Fibroblast of peridontal ligament (primary cell): ENCODE data around the gene ADCY1.
A peak's percentile ranks its signal among the peaks of the same experiment; 100 is the strongest.

Experiments used
- DNase-seq: peaks from one replicate; pipeline ENCODE4 v3.0.0-alpha.2; 2010; ENCODE audit errors: extremely low read depth

Gene ADCY1

GRCh38 chr7:45594745-45595535, 20.8 kb downstream of the ADCY1 start:
- DNase-seq, result no peak

GRCh38 chr7:45595809-45596664, 21.9 kb downstream of the ADCY1 start:
- DNase-seq, result no peak

- DNase-seq, result no peak
Measured at GRCh38 chr7:45596665-45597095, 22.5 kb downstream of the ADCY1 start.

- DNase-seq, result no peak
Measured at GRCh38 chr7:45597286-45597984, 23.3 kb downstream of the ADCY1 start.

GRCh38 chr7:45598886-45599520, 24.8 kb downstream of the ADCY1 start:
- no peak for DNase-seq

- DNase-seq, result no peak
Measured at GRCh38 chr7:45599851-45600706, 25.9 kb downstream of the ADCY1 start.

- DNase-seq, result no peak
Measured at GRCh38 chr7:45601094-45601493, 26.9 kb downstream of the ADCY1 start.

- DNase-seq, result no peak
Measured at GRCh38 chr7:45601816-45602540, 27.8 kb downstream of the ADCY1 start.

- no peak for DNase-seq
Measured at GRCh38 chr7:45606050-45606449, 31.9 kb downstream of the ADCY1 start.

- no peak for DNase-seq
Measured at GRCh38 chr7:45606931-45607330, 32.8 kb downstream of the ADCY1 start.

GRCh38 chr7:45609180-45609579, 35.0 kb downstream of the ADCY1 start:
- DNase-seq, result no peak

- no peak for DNase-seq
Measured at GRCh38 chr7:45610019-45610418, 35.9 kb downstream of the ADCY1 start.

- no peak for DNase-seq
Measured at GRCh38 chr7:45610660-45611299, 36.6 kb downstream of the ADCY1 start.

- no peak for DNase-seq
Measured at GRCh38 chr7:45617166-45617565, 43.0 kb downstream of the ADCY1 start.

GRCh38 chr7:45622058-45622457, 47.9 kb downstream of the ADCY1 start:
- DNase-seq, result no peak

GRCh38 chr7:45623157-45623556, 49.0 kb downstream of the ADCY1 start:
- no peak for DNase-seq

GRCh38 chr7:45623740-45624391, 49.7 kb downstream of the ADCY1 start:
- DNase-seq, result no peak

- DNase-seq, result no peak
Measured at GRCh38 chr7:45624392-45624760, 50.2 kb downstream of the ADCY1 start.

GRCh38 chr7:45625067-45625466, 50.9 kb downstream of the ADCY1 start:
- DNase-seq, result peak; percentile 1
